ENCODE data around the gene KLF7.

The KLF7 gene

GRCh38 chr2:207184768-207185167 lies 19.0 kb upstream of the KLF7 start:
- TF ChIP-seq CTCF (IDR thresholded peaks at IDR 0.05; ENCODE audit: low read depth, low read length, missing control alignments) = no peak
- H3K4me3 ChIP-seq (replicated peaks; ENCODE audit: low read depth, low read length) = no peak overlapping the region
- no peak for DNase-seq (ENCODE audit: extremely low read depth, low read depth)

GRCh38 chr2:207184348-207184747 lies 18.6 kb upstream of the KLF7 start:
- DNase-seq (ENCODE audit: extremely low read depth, low read depth) = no peak
- no peak for TF ChIP-seq CTCF (IDR thresholded peaks at IDR 0.05; ENCODE audit: low read depth, low read length, missing control alignments)
- H3K4me3 ChIP-seq (replicated peaks; ENCODE audit: low read depth, low read length) = no peak overlapping the region

GRCh38 chr2:207183506-207183905 lies 17.8 kb upstream of the KLF7 start:
- TF ChIP-seq CTCF (IDR thresholded peaks at IDR 0.05; ENCODE audit: low read depth, low read length, missing control alignments) = no peak
- no peak for DNase-seq (ENCODE audit: extremely low read depth, low read depth)
- no peak overlapping the region for H3K4me3 ChIP-seq (replicated peaks; ENCODE audit: low read depth, low read length)

GRCh38 chr2:207182911-207183310 lies 17.2 kb upstream of the KLF7 start:
- no peak for DNase-seq (ENCODE audit: extremely low read depth, low read depth)
- H3K4me3 ChIP-seq (replicated peaks; ENCODE audit: low read depth, low read length) = no peak overlapping the region
- TF ChIP-seq CTCF (IDR thresholded peaks at IDR 0.05; ENCODE audit: low read depth, low read length, missing control alignments) = no peak

- DNase-seq (ENCODE audit: extremely low read depth, low read depth) = no peak
Observed at GRCh38 chr2:207181526-207182274, 16.0 kb upstream of the KLF7 start.

GRCh38 chr2:207180741-207181140 lies 15.0 kb upstream of the KLF7 start:
- no peak for TF ChIP-seq CTCF (IDR thresholded peaks at IDR 0.05; ENCODE audit: low read depth, low read length, missing control alignments)
- no peak for DNase-seq (ENCODE audit: extremely low read depth, low read depth)
- no peak overlapping the region for H3K4me3 ChIP-seq (replicated peaks; ENCODE audit: low read depth, low read length)

More at GRCh38 chr2:207181526-207182274, 16.0 kb upstream of the KLF7 start:
- H3K4me3 ChIP-seq (replicated peaks; ENCODE audit: low read depth, low read length) = no peak overlapping the region
- no peak for TF ChIP-seq CTCF (IDR thresholded peaks at IDR 0.05; ENCODE audit: low read depth, low read length, missing control alignments)

GRCh38 chr2:207176247-207176646 lies 10.5 kb upstream of the KLF7 start:
- no peak for TF ChIP-seq CTCF (IDR thresholded peaks at IDR 0.05; ENCODE audit: low read depth, low read length, missing control alignments)
- no peak for DNase-seq (ENCODE audit: extremely low read depth, low read depth)
- H3K4me3 ChIP-seq (replicated peaks; ENCODE audit: low read depth, low read length) = no peak overlapping the region
